ENCODE results near the gene ARPP21.

Gene ARPP21

DNA sequence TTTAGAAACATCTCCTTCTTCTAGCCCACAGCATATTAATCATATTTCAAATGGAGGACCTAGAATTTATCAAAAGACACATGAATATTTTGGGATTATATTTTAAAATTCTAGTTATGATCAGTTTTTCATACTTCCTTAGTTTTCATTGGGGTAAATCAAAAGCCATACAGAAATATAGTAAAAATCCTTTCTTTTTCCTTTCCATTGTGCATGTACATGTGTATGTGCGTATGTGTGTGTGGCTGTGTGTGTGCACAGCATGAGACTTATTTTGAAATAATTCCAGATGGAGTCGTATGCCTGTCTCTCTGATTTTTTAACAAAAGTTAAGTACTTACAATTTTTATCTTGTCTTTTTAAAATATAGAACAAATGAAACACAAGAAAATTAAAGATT is 94.5 kb downstream of the ARPP21 start:
- ATAC-seq: no peak
- TF ChIP-seq PPARA (CRISPR knock-in tag; IDR thresholded peaks at IDR 0.05; ENCODE audit: borderline replicate concordance) (no peak), ZC3H10 (CRISPR knock-in tag; IDR thresholded peaks at IDR 0.05) (no peak), ZFP3 (CRISPR knock-in tag; IDR thresholded peaks at IDR 0.05) (no peak), ESRRG (CRISPR knock-in tag; IDR thresholded peaks at IDR 0.05) (no peak), CSDC2 (CRISPR knock-in tag; IDR thresholded peaks at IDR 0.05) (no peak), TOX (CRISPR knock-in tag; IDR thresholded peaks at IDR 0.05; ENCODE audit: borderline replicate concordance) (no peak), ZNF70 (CRISPR knock-in tag; IDR thresholded peaks at IDR 0.05) (no peak), ISL1 (CRISPR knock-in tag; IDR thresholded peaks at IDR 0.05) (no peak), TCF4 (CRISPR knock-in tag; IDR thresholded peaks at IDR 0.05; ENCODE audit: borderline replicate concordance) (no peak)
- TF ChIP-seq, protein P1, sequence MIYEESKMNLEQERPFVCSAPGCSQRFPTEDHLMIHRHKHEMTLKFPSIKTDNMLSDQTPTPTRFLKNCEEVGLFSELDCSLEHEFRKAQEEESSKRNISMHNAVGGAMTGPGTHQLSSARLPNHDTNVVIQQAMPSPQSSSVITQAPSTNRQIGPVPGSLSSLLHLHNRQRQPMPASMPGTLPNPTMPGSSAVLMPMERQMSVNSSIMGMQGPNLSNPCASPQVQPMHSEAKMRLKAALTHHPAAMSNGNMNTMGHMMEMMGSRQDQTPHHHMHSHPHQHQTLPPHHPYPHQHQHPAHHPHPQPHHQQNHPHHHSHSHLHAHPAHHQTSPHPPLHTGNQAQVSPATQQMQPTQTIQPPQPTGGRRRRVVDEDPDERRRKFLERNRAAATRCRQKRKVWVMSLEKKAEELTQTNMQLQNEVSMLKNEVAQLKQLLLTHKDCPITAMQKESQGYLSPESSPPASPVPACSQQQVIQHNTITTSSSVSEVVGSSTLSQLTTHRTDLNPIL (CRISPR knock-in tag; IDR thresholded peaks at IDR 0.05; ENCODE audit: low read depth): no peak
- TF ChIP-seq, protein P2, sequence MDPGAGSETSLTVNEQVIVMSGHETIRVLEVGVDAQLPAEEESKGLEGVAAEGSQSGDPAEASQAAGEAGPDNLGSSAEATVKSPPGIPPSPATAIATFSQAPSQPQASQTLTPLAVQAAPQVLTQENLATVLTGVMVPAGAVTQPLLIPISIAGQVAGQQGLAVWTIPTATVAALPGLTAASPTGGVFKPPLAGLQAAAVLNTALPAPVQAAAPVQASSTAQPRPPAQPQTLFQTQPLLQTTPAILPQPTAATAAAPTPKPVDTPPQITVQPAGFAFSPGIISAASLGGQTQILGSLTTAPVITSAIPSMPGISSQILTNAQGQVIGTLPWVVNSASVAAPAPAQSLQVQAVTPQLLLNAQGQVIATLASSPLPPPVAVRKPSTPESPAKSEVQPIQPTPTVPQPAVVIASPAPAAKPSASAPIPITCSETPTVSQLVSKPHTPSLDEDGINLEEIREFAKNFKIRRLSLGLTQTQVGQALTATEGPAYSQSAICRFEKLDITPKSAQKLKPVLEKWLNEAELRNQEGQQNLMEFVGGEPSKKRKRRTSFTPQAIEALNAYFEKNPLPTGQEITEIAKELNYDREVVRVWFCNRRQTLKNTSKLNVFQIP (CRISPR knock-in tag; IDR thresholded peaks at IDR 0.05; ENCODE audit: borderline replicate concordance, low read depth): no peak

DNA sequence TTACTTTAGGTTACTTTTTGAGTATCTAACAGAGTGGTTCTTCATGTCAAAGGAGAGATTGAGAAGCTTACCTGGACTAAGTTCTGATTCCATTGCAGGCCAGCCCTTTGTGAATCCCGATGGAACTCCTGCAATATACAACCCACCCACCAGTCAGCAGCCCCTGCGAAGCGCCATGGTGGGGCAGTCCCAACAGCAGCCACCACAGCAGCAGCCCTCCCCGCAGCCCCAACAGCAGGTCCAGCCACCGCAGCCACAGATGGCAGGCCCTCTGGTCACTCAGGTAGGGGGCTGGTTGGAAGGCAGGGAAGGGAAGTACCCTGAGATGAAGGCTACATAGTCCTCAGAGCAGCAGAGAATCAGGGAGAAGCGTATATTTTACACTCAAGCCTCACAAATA is 97.8 kb downstream of the ARPP21 start:
- no peak for TF ChIP-seq ZFP3 (CRISPR knock-in tag; IDR thresholded peaks at IDR 0.05)
- TF ChIP-seq ZC3H10 (CRISPR knock-in tag; IDR thresholded peaks at IDR 0.05): no peak
- TF ChIP-seq, protein P3, sequence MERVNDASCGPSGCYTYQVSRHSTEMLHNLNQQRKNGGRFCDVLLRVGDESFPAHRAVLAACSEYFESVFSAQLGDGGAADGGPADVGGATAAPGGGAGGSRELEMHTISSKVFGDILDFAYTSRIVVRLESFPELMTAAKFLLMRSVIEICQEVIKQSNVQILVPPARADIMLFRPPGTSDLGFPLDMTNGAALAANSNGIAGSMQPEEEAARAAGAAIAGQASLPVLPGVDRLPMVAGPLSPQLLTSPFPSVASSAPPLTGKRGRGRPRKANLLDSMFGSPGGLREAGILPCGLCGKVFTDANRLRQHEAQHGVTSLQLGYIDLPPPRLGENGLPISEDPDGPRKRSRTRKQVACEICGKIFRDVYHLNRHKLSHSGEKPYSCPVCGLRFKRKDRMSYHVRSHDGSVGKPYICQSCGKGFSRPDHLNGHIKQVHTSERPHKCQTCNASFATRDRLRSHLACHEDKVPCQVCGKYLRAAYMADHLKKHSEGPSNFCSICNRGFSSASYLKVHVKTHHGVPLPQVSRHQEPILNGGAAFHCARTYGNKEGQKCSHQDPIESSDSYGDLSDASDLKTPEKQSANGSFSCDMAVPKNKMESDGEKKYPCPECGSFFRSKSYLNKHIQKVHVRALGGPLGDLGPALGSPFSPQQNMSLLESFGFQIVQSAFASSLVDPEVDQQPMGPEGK (CRISPR knock-in tag; IDR thresholded peaks at IDR 0.05; ENCODE audit: borderline replicate concordance): no peak
- TF ChIP-seq BACH2 (CRISPR knock-in tag; IDR thresholded peaks at IDR 0.05; ENCODE audit: borderline replicate concordance): no peak
- TF ChIP-seq, protein P1 (CRISPR knock-in tag; IDR thresholded peaks at IDR 0.05; ENCODE audit: low read depth): no peak
- TF ChIP-seq, protein P2 (CRISPR knock-in tag; IDR thresholded peaks at IDR 0.05; ENCODE audit: borderline replicate concordance, low read depth): no peak
- no peak for TF ChIP-seq ZNF8 (CRISPR knock-in tag; IDR thresholded peaks at IDR 0.05)
- TF ChIP-seq, protein P4, sequence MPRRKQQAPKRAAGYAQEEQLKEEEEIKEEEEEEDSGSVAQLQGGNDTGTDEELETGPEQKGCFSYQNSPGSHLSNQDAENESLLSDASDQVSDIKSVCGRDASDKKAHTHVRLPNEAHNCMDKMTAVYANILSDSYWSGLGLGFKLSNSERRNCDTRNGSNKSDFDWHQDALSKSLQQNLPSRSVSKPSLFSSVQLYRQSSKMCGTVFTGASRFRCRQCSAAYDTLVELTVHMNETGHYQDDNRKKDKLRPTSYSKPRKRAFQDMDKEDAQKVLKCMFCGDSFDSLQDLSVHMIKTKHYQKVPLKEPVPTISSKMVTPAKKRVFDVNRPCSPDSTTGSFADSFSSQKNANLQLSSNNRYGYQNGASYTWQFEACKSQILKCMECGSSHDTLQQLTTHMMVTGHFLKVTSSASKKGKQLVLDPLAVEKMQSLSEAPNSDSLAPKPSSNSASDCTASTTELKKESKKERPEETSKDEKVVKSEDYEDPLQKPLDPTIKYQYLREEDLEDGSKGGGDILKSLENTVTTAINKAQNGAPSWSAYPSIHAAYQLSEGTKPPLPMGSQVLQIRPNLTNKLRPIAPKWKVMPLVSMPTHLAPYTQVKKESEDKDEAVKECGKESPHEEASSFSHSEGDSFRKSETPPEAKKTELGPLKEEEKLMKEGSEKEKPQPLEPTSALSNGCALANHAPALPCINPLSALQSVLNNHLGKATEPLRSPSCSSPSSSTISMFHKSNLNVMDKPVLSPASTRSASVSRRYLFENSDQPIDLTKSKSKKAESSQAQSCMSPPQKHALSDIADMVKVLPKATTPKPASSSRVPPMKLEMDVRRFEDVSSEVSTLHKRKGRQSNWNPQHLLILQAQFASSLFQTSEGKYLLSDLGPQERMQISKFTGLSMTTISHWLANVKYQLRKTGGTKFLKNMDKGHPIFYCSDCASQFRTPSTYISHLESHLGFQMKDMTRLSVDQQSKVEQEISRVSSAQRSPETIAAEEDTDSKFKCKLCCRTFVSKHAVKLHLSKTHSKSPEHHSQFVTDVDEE (CRISPR knock-in tag; IDR thresholded peaks at IDR 0.05): no peak
- no peak for TF ChIP-seq PPARA (CRISPR knock-in tag; IDR thresholded peaks at IDR 0.05; ENCODE audit: borderline replicate concordance)
- no peak for TF ChIP-seq TCF4 (CRISPR knock-in tag; IDR thresholded peaks at IDR 0.05; ENCODE audit: borderline replicate concordance)
- no peak for TF ChIP-seq ZFP30 (CRISPR knock-in tag; IDR thresholded peaks at IDR 0.05)
- TF ChIP-seq ARNTL (CRISPR knock-in tag; IDR thresholded peaks at IDR 0.05; ENCODE audit: borderline replicate concordance, low read depth): no peak
- TF ChIP-seq GLIS3 (CRISPR knock-in tag; IDR thresholded peaks at IDR 0.05): no peak
- TF ChIP-seq TOX (CRISPR knock-in tag; IDR thresholded peaks at IDR 0.05; ENCODE audit: borderline replicate concordance): no peak
- TF ChIP-seq CSDC2 (CRISPR knock-in tag; IDR thresholded peaks at IDR 0.05): no peak
- TF ChIP-seq ZNF565 (CRISPR knock-in tag; conservative IDR thresholded peaks at IDR 0.05; ENCODE audit: low read depth): no peak
- TF ChIP-seq SNAI2 (CRISPR knock-in tag; IDR thresholded peaks at IDR 0.05): no peak
- TF ChIP-seq OSR1 (CRISPR knock-in tag; IDR thresholded peaks at IDR 0.05): no peak
- TF ChIP-seq ESRRG (CRISPR knock-in tag; IDR thresholded peaks at IDR 0.05): no peak
- ATAC-seq: no peak
